DOHH2 (cell line): ENCODE measurements around the gene KSR1.
A peak's percentile ranks its signal among the peaks of the same experiment; 100 is the strongest.

ENCODE experiments used
- H3F3A ChIP-seq: fragments of 200-600 bp; sonication (generic), shearing (Covaris generic); 2 replicates; pipeline ENCODE4 v1.6.0; 2016; ENCODE audit warnings: antibody characterized with exemption, mild to moderate bottlenecking; ENCODE audit not compliant: control insufficient read depth, insufficient read depth
- H3K27ac ChIP-seq: fragments of 200-600 bp; sonication (generic); 2 replicates; pipeline ENCODE4 v1.5.1; 2014; ENCODE audit warnings: low read depth, mild to moderate bottlenecking, low read length, moderate library complexity
- H3K27me3 ChIP-seq: fragments of 200-600 bp; sonication (generic); 2 replicates; pipeline ENCODE4 v1.6.1; 2014; ENCODE audit warnings: mild to moderate bottlenecking, low read length, mixed read lengths; ENCODE audit not compliant: control insufficient read depth
- H3K36me3 ChIP-seq: fragments of 200-600 bp; sonication (generic); 2 replicates; pipeline ENCODE4 v1.6.1; 2014; ENCODE audit warnings: mild to moderate bottlenecking, low read length, moderate library complexity, mixed read lengths; ENCODE audit not compliant: control insufficient read depth
- H3K4me1 ChIP-seq: fragments of 200-600 bp; sonication (generic); 2 replicates; pipeline ENCODE4 v1.6.1; 2014; ENCODE audit warnings: mild to moderate bottlenecking, low read length, mixed read lengths; ENCODE audit not compliant: control insufficient read depth
- H3K4me2 ChIP-seq: fragments of 200-600 bp; sonication (generic); 2 replicates; pipeline ENCODE4 v1.6.0; 2014; ENCODE audit warnings: mild to moderate bottlenecking, low read length, moderate library complexity
- H3K4me3 ChIP-seq: fragments of 200-600 bp; sonication (generic); 2 replicates; pipeline ENCODE4 v1.5.1; 2014; ENCODE audit warnings: mild to moderate bottlenecking, low read length, mixed read lengths
- H3K79me2 ChIP-seq: fragments of 200-600 bp; sonication (generic); 2 replicates; pipeline ENCODE4 v1.6.1; 2014; ENCODE audit warnings: mild to moderate bottlenecking, low read length, mixed read lengths; ENCODE audit not compliant: control insufficient read depth
- H3K9me2 ChIP-seq: fragments of 200-600 bp; sonication (generic); replicated peaks from 2 replicates; pipeline ENCODE4 v1.6.1; 2014; ENCODE audit warnings: mild to moderate bottlenecking, low read length, mixed read lengths; ENCODE audit not compliant: control insufficient read depth
- H3K9me3 ChIP-seq: fragments of 200-600 bp; sonication (generic); 2 replicates; pipeline ENCODE4 v1.6.1; 2014; ENCODE audit warnings: antibody characterized with exemption, low read length, mixed read lengths; ENCODE audit not compliant: control insufficient read depth, insufficient read depth
- H4K20me1 ChIP-seq: fragments of 200-600 bp; sonication (generic); 2 replicates; pipeline ENCODE4 v1.6.0; 2014; ENCODE audit warnings: low read depth, mild to moderate bottlenecking, antibody characterized with exemption, low read length, moderate library complexity; ENCODE audit not compliant: control insufficient read depth, insufficient read depth
- CTCF ChIP-seq: fragments of 200-600 bp; sonication (generic); IDR thresholded peaks from one replicate; pipeline ENCODE4 v1.5.1; 2014; ENCODE audit warnings: antibody characterized with exemption, mild to moderate bottlenecking, low read depth, low read length; ENCODE audit not compliant: poor library complexity, severe bottlenecking
- EZH2phosphoT487 ChIP-seq: fragments of 200-600 bp; sonication (generic); IDR thresholded peaks from 2 replicates; pipeline ENCODE4 v1.6.1; 2017; ENCODE audit warnings: borderline replicate concordance, mild to moderate bottlenecking, antibody characterized with exemption, low read length, moderate library complexity, mixed read lengths

The KSR1 gene

GRCh38 chr17:27456681-27457359, 572 bp downstream of the KSR1 start:
- Histone ChIP-seq H3K27ac (no peak overlapping the region), H3K4me2 (peak overlapping the region; percentile 63), H3K36me3 (no peaks in the 10 kb centered on the region), H3K9me3 (no peaks in the 10 kb centered on the region), H3F3A (no peaks in the 10 kb centered on the region), H3K4me1 (peaks cover 9% of the 10 kb centered on the region; the same call in 1 of the 2 replicates), H3K9me2 (no peaks in the 10 kb centered on the region), H3K4me3 (peak overlapping the region; percentile 68), H3K27me3 (peaks cover 57% of the 10 kb centered on the region), H3K79me2 (no peaks in the 10 kb centered on the region), H4K20me1 (no peaks in the 10 kb centered on the region)
- no peak for TF ChIP-seq EZH2phosphoT487
- no peak for TF ChIP-seq CTCF

- Histone ChIP-seq H3K79me2 (no peaks in the 10 kb centered on the region), H3K27ac (no peak overlapping the region), H4K20me1 (no peaks in the 10 kb centered on the region), H3K36me3 (no peaks in the 10 kb centered on the region), H3F3A (no peaks in the 10 kb centered on the region), H3K4me2 (no peak overlapping the region; the same call in 1 of the 2 replicates), H3K9me2 (no peaks in the 10 kb centered on the region), H3K9me3 (no peaks in the 10 kb centered on the region), H3K4me1 (peaks cover 9% of the 10 kb centered on the region; the same call in 1 of the 2 replicates), H3K4me3 (no peak overlapping the region), H3K27me3 (peaks cover 53% of the 10 kb centered on the region)
- no peak for TF ChIP-seq EZH2phosphoT487
- TF ChIP-seq CTCF = no peak
Observed at GRCh38 chr17:27457360-27457715, 1.1 kb downstream of the KSR1 start.

GRCh38 chr17:27457731-27458523, 1.7 kb downstream of the KSR1 start:
- peaks cover 9% of the 10 kb centered on the region; the same call in 1 of the 2 replicates for H3K4me1 ChIP-seq
- H3K9me3 ChIP-seq = no peaks in the 10 kb centered on the region
- H3K4me2 ChIP-seq = no peak overlapping the region
- H3K4me3 ChIP-seq = no peak overlapping the region
- H4K20me1 ChIP-seq = no peaks in the 10 kb centered on the region
- H3K36me3 ChIP-seq = no peaks in the 10 kb centered on the region
- H3F3A ChIP-seq = no peaks in the 10 kb centered on the region
- H3K79me2 ChIP-seq = no peaks in the 10 kb centered on the region
- peaks cover 53% of the 10 kb centered on the region for H3K27me3 ChIP-seq
- TF ChIP-seq EZH2phosphoT487 = no peak
- TF ChIP-seq CTCF = no peak
- H3K27ac ChIP-seq = no peak overlapping the region
- no peaks in the 10 kb centered on the region for H3K9me2 ChIP-seq
